WTC11 (cell line): ENCODE data around the gene SERPINA9. TPM values are rescaled to one million over a fixed set of nuclear protein-coding genes. Genes with fewer than 3 reads are reported as not detected.
A peak's percentile ranks its signal among the peaks of the same experiment; 100 is the strongest.

Experiments
- ATAC-seq: fragments of 200-7000 bp; cut with Tn5 transposase; 2 replicates; pipeline ENCODE4 v1.10.0; 2021; ENCODE audit warnings: mild to moderate bottlenecking, moderate library complexity
- CTCF ChIA-PET: fragments of 300-600 bp; sonication (Branson Sonifier 250); formaldehyde crosslinking; loops from one replicate; lab custom pipeline; 2021; ENCODE audit warnings: antibody characterized with exemption; lab: Charles Lee
- POLR2A ChIA-PET: fragments of 350-600 bp; sonication (Branson Sonifier 250); formaldehyde crosslinking; loops from one replicate; lab custom pipeline; 2021; ENCODE audit warnings: antibody characterized with exemption; lab: Charles Lee
- DNase-seq: peaks from one replicate; pipeline ENCODE4 v3.0.0; 2021; ENCODE audit warnings: low spot score
- H3K27ac Mint-ChIP-seq: 2 replicates; pipeline ENCODE4 v1.8.0; 2021; ENCODE audit warnings: mixed read lengths
- H3K27me3 Mint-ChIP-seq: 2 replicates; pipeline ENCODE4 v1.8.0; 2021; ENCODE audit warnings: low read depth, mild to moderate bottlenecking, moderate library complexity, mixed read lengths
- H3K36me3 Mint-ChIP-seq: 2 replicates; pipeline ENCODE4 v1.8.0; 2021; ENCODE audit warnings: mixed read lengths
- H3K4me1 Mint-ChIP-seq: 2 replicates; pipeline ENCODE4 v1.8.0; 2022; ENCODE audit warnings: mixed read lengths
- H3K4me3 Mint-ChIP-seq: 2 replicates; pipeline ENCODE4 v1.8.0; 2021; ENCODE audit warnings: mild to moderate bottlenecking, moderate library complexity, mixed read lengths
- H3K9me3 Mint-ChIP-seq: 2 replicates; pipeline ENCODE4 v1.8.0; 2021; ENCODE audit warnings: mixed read lengths
- ATF1 ChIP-seq: sonication (generic); formaldehyde crosslinking; IDR thresholded peaks from 2 replicates; pipeline ENCODE4 v1.8.1; 2023; ENCODE audit warnings: mild to moderate bottlenecking, moderate library complexity, missing genetic modification reagents
- GABPB1 ChIP-seq: sonication (generic); formaldehyde crosslinking; IDR thresholded peaks from 2 replicates; pipeline ENCODE4 v1.8.1; 2023; ENCODE audit warnings: mild to moderate bottlenecking, missing genetic modification reagents
- JUN ChIP-seq: sonication (generic); formaldehyde crosslinking; IDR thresholded peaks from 2 replicates; pipeline ENCODE4 v1.8.0; 2023; ENCODE audit warnings: mild to moderate bottlenecking, missing genetic modification reagents
- MXD4 ChIP-seq: fragments of 250-450 bp; sonication (Bioruptor Pico); IDR thresholded peaks from 2 replicates; pipeline ENCODE4 v1.8.0; 2021; ENCODE audit warnings: mild to moderate bottlenecking, moderate library complexity, borderline replicate concordance
- NFATC4 ChIP-seq: fragments of 250-450 bp; sonication (Bioruptor Pico); IDR thresholded peaks from 2 replicates; pipeline ENCODE4 v1.9.0; 2021; ENCODE audit warnings: mild to moderate bottlenecking
- TCF7 ChIP-seq: sonication (generic); formaldehyde crosslinking; IDR thresholded peaks from 2 replicates; pipeline ENCODE4 v1.8.0; 2022; ENCODE audit warnings: mild to moderate bottlenecking, low read depth, missing genetic modification reagents, moderate library complexity
- TEAD1 ChIP-seq: sonication (generic); formaldehyde crosslinking; IDR thresholded peaks from 2 replicates; pipeline ENCODE4 v1.8.0; 2022; ENCODE audit warnings: mild to moderate bottlenecking, missing genetic modification reagents
- ZNF263 ChIP-seq: sonication (generic); formaldehyde crosslinking; IDR thresholded peaks from 2 replicates; pipeline ENCODE4 v1.8.1; 2022; ENCODE audit warnings: low read depth, mild to moderate bottlenecking, moderate library complexity, missing genetic modification reagents
- total RNA-seq: library from RNA; stranded (reverse); gene quantifications from 3 replicates; pipeline ENCODE4 v1.2.3, GENCODE V29; 2021
- TF ChIP-seq, protein P1 (sequence below): fragments of 250-450 bp; sonication (Bioruptor Pico); conservative IDR thresholded peaks from 2 replicates; pipeline ENCODE4 v1.9.0; 2021; ENCODE audit warnings: mild to moderate bottlenecking
- TF ChIP-seq, protein P2 (sequence below): sonication (generic); formaldehyde crosslinking; IDR thresholded peaks from 2 replicates; pipeline ENCODE4 v1.8.0; 2022; ENCODE audit warnings: missing genetic modification reagents
- TF ChIP-seq, protein P3 (sequence below): sonication (generic); formaldehyde crosslinking; conservative IDR thresholded peaks from 2 replicates; pipeline ENCODE4 v1.8.1; 2022; ENCODE audit warnings: mild to moderate bottlenecking, missing genetic modification reagents
- TF ChIP-seq, protein P4 (sequence below): sonication (generic); formaldehyde crosslinking; IDR thresholded peaks from 2 replicates; pipeline ENCODE4 v1.8.0; 2023; ENCODE audit warnings: missing genetic modification reagents, mild to moderate bottlenecking, borderline replicate concordance
- TF ChIP-seq, protein P5 (sequence below): fragments of 250-450 bp; sonication (Bioruptor Pico); IDR thresholded peaks from 2 replicates; pipeline ENCODE4 v2.1.2; 2022; ENCODE audit warnings: mild to moderate bottlenecking, moderate library complexity

Gene SERPINA9
- total RNA-seq, 1 experiment from 2014 or later, result not detected

DNA sequence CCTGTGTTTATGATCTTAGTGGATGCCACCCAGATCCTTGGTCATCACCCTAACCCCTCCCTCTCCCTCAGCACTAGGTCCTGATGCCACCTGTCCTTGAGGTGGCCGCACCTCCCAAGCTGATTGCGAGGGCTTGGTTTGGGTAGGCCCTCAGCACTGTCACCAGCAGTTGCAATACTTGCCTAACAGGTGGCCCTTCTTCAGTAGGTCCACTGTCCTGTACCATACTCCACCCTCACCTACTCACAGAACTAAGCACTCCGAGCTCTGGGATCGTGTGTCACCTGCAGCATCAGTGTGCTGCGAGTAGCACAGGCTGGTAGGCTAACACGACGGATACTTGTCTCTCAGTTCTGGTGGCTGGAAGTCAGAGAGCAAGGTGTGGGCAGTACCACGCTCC, 47.3 kb upstream of the SERPINA9 start (continued):
- TF ChIP-seq, protein P1, sequence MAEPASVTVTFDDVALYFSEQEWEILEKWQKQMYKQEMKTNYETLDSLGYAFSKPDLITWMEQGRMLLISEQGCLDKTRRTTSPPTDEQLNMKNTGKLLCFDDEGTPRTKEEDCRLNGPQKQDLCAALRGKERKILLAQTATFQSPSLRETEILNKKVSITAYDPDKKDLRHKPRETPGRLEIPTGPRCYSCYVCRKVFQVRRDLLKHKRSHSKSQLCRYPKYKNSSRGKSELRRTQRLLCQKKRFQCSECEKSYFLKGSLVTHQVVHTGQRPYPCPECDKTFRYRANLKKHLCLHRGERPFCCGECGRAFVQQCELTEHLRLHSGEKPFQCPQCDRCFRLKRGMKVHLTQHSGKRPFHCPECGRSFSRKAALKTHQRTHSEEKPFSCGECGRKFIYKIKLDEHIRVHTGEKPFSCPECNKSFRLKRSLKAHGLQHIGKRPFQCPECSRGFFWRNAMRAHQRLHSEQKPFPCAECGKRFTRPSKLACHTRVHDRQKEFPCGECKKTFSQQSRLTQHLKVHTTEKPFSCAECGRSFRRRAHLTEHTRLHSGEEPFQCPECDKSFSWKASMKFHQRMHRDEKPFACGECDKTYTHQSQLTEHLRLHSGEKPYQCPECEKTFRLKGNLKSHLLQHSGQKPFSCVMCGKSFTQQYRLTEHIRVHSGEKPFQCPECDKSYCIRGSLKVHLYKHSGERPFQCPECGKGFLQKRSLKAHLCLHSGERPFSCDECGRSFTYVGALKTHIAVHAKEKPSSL (CRISPR knock-in tag), result no peak
- TF ChIP-seq JUN (CRISPR knock-in tag) (no peak), NFATC4 (no peak), ZNF263 (CRISPR knock-in tag) (no peak), MXD4 (CRISPR knock-in tag) (no peak), ATF1 (CRISPR knock-in tag) (no peak)
- TF ChIP-seq, protein P2, sequence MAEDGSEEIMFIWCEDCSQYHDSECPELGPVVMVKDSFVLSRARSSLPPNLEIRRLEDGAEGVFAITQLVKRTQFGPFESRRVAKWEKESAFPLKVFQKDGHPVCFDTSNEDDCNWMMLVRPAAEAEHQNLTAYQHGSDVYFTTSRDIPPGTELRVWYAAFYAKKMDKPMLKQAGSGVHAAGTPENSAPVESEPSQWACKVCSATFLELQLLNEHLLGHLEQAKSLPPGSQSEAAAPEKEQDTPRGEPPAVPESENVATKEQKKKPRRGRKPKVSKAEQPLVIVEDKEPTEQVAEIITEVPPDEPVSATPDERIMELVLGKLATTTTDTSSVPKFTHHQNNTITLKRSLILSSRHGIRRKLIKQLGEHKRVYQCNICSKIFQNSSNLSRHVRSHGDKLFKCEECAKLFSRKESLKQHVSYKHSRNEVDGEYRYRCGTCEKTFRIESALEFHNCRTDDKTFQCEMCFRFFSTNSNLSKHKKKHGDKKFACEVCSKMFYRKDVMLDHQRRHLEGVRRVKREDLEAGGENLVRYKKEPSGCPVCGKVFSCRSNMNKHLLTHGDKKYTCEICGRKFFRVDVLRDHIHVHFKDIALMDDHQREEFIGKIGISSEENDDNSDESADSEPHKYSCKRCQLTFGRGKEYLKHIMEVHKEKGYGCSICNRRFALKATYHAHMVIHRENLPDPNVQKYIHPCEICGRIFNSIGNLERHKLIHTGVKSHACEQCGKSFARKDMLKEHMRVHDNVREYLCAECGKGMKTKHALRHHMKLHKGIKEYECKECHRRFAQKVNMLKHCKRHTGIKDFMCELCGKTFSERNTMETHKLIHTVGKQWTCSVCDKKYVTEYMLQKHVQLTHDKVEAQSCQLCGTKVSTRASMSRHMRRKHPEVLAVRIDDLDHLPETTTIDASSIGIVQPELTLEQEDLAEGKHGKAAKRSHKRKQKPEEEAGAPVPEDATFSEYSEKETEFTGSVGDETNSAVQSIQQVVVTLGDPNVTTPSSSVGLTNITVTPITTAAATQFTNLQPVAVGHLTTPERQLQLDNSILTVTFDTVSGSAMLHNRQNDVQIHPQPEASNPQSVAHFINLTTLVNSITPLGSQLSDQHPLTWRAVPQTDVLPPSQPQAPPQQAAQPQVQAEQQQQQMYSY (CRISPR knock-in tag), result no peak
- TF ChIP-seq, protein P3, sequence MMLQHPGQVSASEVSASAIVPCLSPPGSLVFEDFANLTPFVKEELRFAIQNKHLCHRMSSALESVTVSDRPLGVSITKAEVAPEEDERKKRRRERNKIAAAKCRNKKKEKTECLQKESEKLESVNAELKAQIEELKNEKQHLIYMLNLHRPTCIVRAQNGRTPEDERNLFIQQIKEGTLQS (CRISPR knock-in tag), result no peak

DNA sequence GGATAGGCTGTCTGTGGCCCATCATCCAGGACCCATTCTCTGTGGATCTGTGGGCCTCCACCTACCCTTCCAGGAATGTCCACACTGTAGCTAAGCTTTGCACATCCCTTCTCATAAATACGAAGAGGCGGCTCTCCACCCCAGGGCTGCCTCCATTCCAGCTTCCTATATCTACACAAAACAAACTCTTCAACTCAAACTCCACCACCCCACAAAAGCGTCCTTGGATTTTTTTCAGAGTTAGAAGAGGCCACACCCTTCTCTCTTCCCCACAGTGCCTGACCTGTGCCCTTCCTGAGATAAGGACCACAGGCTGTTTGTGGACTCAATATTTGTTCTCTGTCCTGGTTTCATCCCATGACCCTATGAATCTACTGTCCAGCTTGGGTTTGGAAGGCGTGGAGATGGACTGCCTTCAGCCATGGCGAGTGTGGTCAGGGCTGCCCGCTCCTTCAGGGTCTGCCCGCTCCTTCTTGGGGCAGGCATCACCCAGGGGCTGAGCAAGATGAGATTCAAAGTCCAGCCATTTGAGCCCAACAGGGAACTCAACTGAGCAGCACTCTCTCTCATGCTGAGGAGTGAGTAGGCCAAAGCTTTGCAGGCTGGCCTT, 46.2 kb upstream of the SERPINA9 start:
- DNase-seq, result no peak
- no peak for ATAC-seq
- CTCF ChIA-PET, result interaction anchor here (0.6 to 1.8 kb wide), 3 partner anchors 27 to 726 kb away, joined by 3 to 14 read pairs (median 9); no protein-coding TSS in a partner anchor
- peaks cover 25% of the 10 kb centered on the region for H3K9me3 Mint-ChIP-seq
- TF ChIP-seq, protein P4, sequence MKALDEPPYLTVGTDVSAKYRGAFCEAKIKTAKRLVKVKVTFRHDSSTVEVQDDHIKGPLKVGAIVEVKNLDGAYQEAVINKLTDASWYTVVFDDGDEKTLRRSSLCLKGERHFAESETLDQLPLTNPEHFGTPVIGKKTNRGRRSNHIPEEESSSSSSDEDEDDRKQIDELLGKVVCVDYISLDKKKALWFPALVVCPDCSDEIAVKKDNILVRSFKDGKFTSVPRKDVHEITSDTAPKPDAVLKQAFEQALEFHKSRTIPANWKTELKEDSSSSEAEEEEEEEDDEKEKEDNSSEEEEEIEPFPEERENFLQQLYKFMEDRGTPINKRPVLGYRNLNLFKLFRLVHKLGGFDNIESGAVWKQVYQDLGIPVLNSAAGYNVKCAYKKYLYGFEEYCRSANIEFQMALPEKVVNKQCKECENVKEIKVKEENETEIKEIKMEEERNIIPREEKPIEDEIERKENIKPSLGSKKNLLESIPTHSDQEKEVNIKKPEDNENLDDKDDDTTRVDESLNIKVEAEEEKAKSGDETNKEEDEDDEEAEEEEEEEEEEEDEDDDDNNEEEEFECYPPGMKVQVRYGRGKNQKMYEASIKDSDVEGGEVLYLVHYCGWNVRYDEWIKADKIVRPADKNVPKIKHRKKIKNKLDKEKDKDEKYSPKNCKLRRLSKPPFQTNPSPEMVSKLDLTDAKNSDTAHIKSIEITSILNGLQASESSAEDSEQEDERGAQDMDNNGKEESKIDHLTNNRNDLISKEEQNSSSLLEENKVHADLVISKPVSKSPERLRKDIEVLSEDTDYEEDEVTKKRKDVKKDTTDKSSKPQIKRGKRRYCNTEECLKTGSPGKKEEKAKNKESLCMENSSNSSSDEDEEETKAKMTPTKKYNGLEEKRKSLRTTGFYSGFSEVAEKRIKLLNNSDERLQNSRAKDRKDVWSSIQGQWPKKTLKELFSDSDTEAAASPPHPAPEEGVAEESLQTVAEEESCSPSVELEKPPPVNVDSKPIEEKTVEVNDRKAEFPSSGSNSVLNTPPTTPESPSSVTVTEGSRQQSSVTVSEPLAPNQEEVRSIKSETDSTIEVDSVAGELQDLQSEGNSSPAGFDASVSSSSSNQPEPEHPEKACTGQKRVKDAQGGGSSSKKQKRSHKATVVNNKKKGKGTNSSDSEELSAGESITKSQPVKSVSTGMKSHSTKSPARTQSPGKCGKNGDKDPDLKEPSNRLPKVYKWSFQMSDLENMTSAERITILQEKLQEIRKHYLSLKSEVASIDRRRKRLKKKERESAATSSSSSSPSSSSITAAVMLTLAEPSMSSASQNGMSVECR, result no peak
- TF ChIP-seq, protein P5, sequence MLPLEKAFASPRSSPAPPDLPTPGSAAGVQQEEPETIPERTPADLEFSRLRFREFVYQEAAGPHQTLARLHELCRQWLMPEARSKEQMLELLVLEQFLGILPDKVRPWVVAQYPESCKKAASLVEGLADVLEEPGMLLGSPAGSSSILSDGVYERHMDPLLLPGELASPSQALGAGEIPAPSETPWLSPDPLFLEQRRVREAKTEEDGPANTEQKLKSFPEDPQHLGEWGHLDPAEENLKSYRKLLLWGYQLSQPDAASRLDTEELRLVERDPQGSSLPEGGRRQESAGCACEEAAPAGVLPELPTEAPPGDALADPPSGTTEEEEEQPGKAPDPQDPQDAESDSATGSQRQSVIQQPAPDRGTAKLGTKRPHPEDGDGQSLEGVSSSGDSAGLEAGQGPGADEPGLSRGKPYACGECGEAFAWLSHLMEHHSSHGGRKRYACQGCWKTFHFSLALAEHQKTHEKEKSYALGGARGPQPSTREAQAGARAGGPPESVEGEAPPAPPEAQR (CRISPR knock-in tag), result no peak
- TF ChIP-seq TCF7 (CRISPR knock-in tag) (no peak), GABPB1 (CRISPR knock-in tag) (peak; percentile 44), TEAD1 (CRISPR knock-in tag) (no peak)
- POLR2A ChIA-PET, result no interaction called here
- H3K4me1 Mint-ChIP-seq, result peaks cover 11% of the 10 kb centered on the region
- H3K27ac Mint-ChIP-seq, result no peak overlapping the region
- peaks cover 7% of the 10 kb centered on the region for H3K27me3 Mint-ChIP-seq
- peaks cover 11% of the 10 kb centered on the region for H3K36me3 Mint-ChIP-seq
- H3K4me3 Mint-ChIP-seq, result no peak overlapping the region
